Prostate gland (tissue), 2 donors: ENCODE results near the gene MTA1. TPM values are rescaled to one million over a fixed set of nuclear protein-coding genes. Genes with fewer than 3 reads are reported as not detected.

Experiments
- DNase-seq: peaks from one replicate; pipeline ENCODE4 v3.0.0-alpha.2; 2019; ENCODE audit warnings: low spot score
- H3K27ac ChIP-seq, 2 donors: fragments of 200-600 bp; sonication (generic); 2 replicates each; pipeline ENCODE4 v1.5.1; 2017 to 2019
- H3K27me3 ChIP-seq: fragments of 200-600 bp; sonication (generic); replicated peaks from 2 replicates; pipeline ENCODE4 v1.5.1; 2019; ENCODE audit not compliant: insufficient read depth
- H3K36me3 ChIP-seq, 2 donors: fragments of 200-600 bp; sonication (generic); 1 replicate in 1 of 2; 2 replicates in 1 of 2; pipeline versions ENCODE4 v1.5.1 to v1.8.1; 2017 to 2019
- H3K4me1 ChIP-seq: fragments of 200-600 bp; sonication (generic); replicated peaks from 2 replicates; pipeline ENCODE4 v1.5.1; 2019
- H3K4me3 ChIP-seq, 2 donors: fragments of 200-600 bp; sonication (generic); 2 replicates each; pipeline ENCODE4 v1.5.1; 2017 to 2019
- H3K9me3 ChIP-seq: fragments of 200-600 bp; sonication (generic); 2 replicates; pipeline ENCODE4 v1.5.1; 2017
- POLR2A ChIP-seq: fragments of 450-650 bp; IDR thresholded peaks from one replicate; pipeline ENCODE4 v1.6.1; 2016; ENCODE audit warnings: antibody characterized with exemption, mild to moderate bottlenecking
- POLR2AphosphoS5 ChIP-seq: sonication (generic); formaldehyde crosslinking; IDR thresholded peaks from one replicate; pipeline ENCODE4 v1.6.1; 2017; ENCODE audit warnings: antibody characterized with exemption
- WGBS: methylation state at CpG from one replicate; pipeline ENCODE4 v1.1.5; 2018; 5-methylcytosine and 5-hydroxymethylcytosine counted together
- intact Hi-C: fragments of 100-400 bp; cut with DNase I; formaldehyde crosslinking; loops from one replicate; pipeline ENCODE4 v1.14.2; 2022
- total RNA-seq, 2 donors: library from RNA; depleted of rRNA; stranded (reverse); fragments of >200 nt; gene quantifications; one replicate each; pipeline ENCODE4 v1.1.0, GENCODE V29; 2016
- TF ChIP-seq, protein P1 (sequence below), 4 experiments: fragments of 200-600 bp in 2 of 4; fragments of 450-650 bp in 2 of 4; sonication (generic) in 2 of 4; IDR thresholded peaks; 1 replicate in 3 of 4; 2 replicates in 1 of 4; pipeline ENCODE4 v1.5.1; 2016 to 2019; ENCODE audit warnings: antibody characterized with exemption in 4 of 4, mild to moderate bottlenecking in 2 of 4, moderate library complexity in 2 of 4

Gene MTA1
- total RNA-seq, 2 donors from 2014 or later: 58.9 to 155 TPM

DNA sequence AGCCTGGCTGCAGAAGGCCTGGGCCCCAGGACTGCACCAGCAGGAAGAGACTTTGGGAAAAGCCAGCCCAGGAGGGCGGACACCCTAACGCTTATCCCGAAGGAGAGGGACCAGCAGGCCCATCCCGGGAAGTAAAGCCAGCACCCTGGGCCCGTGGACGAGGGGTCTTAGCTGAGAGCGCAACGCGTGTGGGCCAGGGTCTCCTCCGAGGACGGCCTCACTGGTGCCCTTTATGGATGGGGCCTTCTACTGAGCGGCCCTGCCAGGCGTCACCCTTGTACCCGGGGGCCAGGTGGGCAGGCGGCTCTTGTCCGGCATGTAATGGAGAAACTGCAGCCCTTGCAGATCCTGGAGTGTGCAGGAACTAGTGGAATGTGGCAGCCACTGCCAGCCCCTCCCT lies 85.5 kb downstream of the MTA1 start:
- no peak overlapping the region for H3K4me3 ChIP-seq
- no peaks in the 10 kb centered on the region for H3K4me1 ChIP-seq
- WGBS: 87% methylated on average over 16 of the region's 16 CpGs
- DNase-seq: no peak
- intact Hi-C loops: no loop called here
- H3K9me3 ChIP-seq: no peaks in the 10 kb centered on the region
- TF ChIP-seq, protein P1, sequence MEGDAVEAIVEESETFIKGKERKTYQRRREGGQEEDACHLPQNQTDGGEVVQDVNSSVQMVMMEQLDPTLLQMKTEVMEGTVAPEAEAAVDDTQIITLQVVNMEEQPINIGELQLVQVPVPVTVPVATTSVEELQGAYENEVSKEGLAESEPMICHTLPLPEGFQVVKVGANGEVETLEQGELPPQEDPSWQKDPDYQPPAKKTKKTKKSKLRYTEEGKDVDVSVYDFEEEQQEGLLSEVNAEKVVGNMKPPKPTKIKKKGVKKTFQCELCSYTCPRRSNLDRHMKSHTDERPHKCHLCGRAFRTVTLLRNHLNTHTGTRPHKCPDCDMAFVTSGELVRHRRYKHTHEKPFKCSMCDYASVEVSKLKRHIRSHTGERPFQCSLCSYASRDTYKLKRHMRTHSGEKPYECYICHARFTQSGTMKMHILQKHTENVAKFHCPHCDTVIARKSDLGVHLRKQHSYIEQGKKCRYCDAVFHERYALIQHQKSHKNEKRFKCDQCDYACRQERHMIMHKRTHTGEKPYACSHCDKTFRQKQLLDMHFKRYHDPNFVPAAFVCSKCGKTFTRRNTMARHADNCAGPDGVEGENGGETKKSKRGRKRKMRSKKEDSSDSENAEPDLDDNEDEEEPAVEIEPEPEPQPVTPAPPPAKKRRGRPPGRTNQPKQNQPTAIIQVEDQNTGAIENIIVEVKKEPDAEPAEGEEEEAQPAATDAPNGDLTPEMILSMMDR (IDR thresholded peaks at IDR 0.05): no peak
- TF ChIP-seq POLR2AphosphoS5 (no peak), POLR2A (no peak)
- H3K27ac ChIP-seq: no peak overlapping the region
- H3K27me3 ChIP-seq: no peaks in the 10 kb centered on the region
- no peaks in the 10 kb centered on the region for H3K36me3 ChIP-seq

DNA sequence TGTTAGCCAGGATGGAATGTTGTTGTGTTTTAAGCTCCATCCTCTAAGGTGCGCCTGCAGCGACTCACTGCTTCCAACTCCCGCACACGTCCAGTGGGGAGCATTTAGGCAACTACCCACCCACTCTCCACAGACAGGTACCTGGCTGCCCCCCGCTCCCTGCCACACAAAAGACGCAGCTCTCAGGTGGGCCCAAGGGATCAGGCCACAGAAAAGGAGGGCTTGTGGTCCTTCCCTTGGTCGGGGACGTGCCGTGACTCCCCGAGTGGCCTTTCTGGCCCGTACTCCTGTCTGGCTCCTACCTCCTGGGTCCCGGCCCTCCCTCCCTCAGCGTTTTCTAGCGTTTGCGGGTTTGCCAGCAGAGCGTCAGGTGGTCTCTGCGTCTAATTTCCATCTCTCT lies 87.6 kb downstream of the MTA1 start:
- TF ChIP-seq, protein P1 (IDR thresholded peaks at IDR 0.05): no peak
- TF ChIP-seq POLR2A (no peak), POLR2AphosphoS5 (no peak)
- Histone ChIP-seq H3K9me3 (no peaks in the 10 kb centered on the region), H3K36me3 (no peaks in the 10 kb centered on the region), H3K4me3 (no peak overlapping the region), H3K27me3 (no peaks in the 10 kb centered on the region), H3K4me1 (no peaks in the 10 kb centered on the region), H3K27ac (no peak overlapping the region)
- WGBS: 62% methylated on average over 17 of the region's 17 CpGs
- intact Hi-C loops: no loop called here
- DNase-seq: no peak

DNA sequence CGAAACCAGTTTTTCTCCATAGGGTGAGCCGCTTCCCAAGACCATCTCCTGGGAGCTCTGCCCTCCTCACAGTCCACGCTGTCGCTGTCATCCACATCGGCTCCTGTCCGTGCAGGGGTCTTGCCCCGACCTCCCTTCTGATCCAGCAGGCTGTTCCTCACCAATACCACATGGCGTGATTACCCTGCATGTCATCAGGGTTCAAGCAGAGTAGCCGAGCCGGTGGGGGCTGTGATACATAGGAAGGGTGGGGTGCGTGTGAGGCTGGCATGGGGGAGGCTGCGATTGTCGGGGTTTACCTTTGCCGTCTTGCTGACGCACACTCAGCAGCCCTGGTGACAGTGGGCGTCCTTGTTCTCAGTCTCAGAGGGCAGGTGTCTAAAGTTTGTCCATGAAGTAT lies 88.4 kb downstream of the MTA1 start:
- H3K27me3 ChIP-seq: peaks cover 3% of the 10 kb centered on the region

DNA sequence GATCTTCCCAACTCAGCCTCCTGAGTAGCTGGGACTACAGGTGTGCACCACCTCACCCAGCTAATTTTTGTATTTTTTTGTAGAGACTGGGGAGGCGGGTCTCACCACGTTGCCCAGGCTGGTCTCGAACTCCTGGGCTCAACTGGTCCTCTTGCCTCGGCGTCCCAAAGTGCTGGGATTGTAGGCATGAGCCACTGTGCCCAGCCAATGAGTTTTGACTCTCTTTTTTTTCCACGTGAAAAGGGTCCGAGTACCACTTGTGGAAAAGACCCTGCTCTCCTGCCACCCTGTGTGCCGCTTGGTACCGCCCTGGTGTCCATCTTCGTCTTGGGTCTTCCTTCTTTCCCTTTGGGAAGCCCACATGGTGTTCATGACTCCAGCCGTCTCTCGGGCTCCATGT lies 89.0 kb downstream of the MTA1 start:
- Histone ChIP-seq H3K27ac (no peak overlapping the region), H3K9me3 (no peaks in the 10 kb centered on the region), H3K4me1 (no peaks in the 10 kb centered on the region), H3K4me3 (no peak overlapping the region), H3K36me3 (no peaks in the 10 kb centered on the region), H3K27me3 (peaks cover 3% of the 10 kb centered on the region)
- 89% methylated on average over 12 of the region's 12 CpGs for WGBS
- intact Hi-C loops: no loop called here
- no peak for DNase-seq
- TF ChIP-seq POLR2AphosphoS5 (no peak), POLR2A (no peak)
- TF ChIP-seq, protein P1 (IDR thresholded peaks at IDR 0.05): no peak

More for the DNA sequence above, 88.4 kb downstream of the MTA1 start:
- intact Hi-C loops: no loop called here
- Histone ChIP-seq H3K27ac (no peak overlapping the region), H3K36me3 (no peaks in the 10 kb centered on the region), H3K4me3 (no peak overlapping the region), H3K9me3 (no peaks in the 10 kb centered on the region), H3K4me1 (no peaks in the 10 kb centered on the region)
- no peak for TF ChIP-seq POLR2AphosphoS5
- TF ChIP-seq, protein P1 (IDR thresholded peaks at IDR 0.05): no peak
- TF ChIP-seq POLR2A: no peak
- DNase-seq: no peak
- WGBS: 33% methylated on average over 16 of the region's 16 CpGs

GRCh38 chr14:105517096-105517495 lies 97.5 kb downstream of the MTA1 start:
- intact Hi-C loops: no loop called here
- no peaks in the 10 kb centered on the region for H3K36me3 ChIP-seq
- H3K4me3 ChIP-seq: no peak overlapping the region
- H3K27me3 ChIP-seq: peaks cover 3% of the 10 kb centered on the region
- H3K27ac ChIP-seq: no peak overlapping the region
- 35% methylated on average over 5 of the region's 5 CpGs for WGBS
- DNase-seq: no peak
- H3K4me1 ChIP-seq: no peaks in the 10 kb centered on the region
- no peaks in the 10 kb centered on the region for H3K9me3 ChIP-seq
- TF ChIP-seq POLR2AphosphoS5 (no peak), POLR2A (no peak)
- TF ChIP-seq, protein P1 (IDR thresholded peaks at IDR 0.05): no peak
